Neural cell (in vitro differentiated cells): ENCODE measurements around the gene RAMP3. TPM values are rescaled to one million over a fixed set of nuclear protein-coding genes. Genes with fewer than 3 reads are reported as not detected.

ENCODE experiments used
- H2AFZ ChIP-seq: fragments of 200-600, 300-800 bp; sonication (generic), shearing (Covaris generic); 2 replicates; pipeline ENCODE4 v1.6.0; 2014; ENCODE audit warnings: low read depth, mild to moderate bottlenecking, antibody characterized with exemption, low read length, moderate library complexity
- H3F3A ChIP-seq: fragments of 200-600 bp; shearing (Covaris generic); 2 replicates; pipeline ENCODE4 v1.6.1; 2016; ENCODE audit warnings: mild to moderate bottlenecking, moderate library complexity, mixed read lengths, antibody characterized with exemption, low read length; ENCODE audit not compliant: insufficient read depth, poor library complexity, severe bottlenecking
- H3K27ac ChIP-seq: fragments of 200-600, 300-800 bp; sonication (generic), shearing (Covaris generic); 2 replicates; pipeline ENCODE4 v1.5.1; 2014; ENCODE audit warnings: mild to moderate bottlenecking, low read length, moderate library complexity
- H3K27me3 ChIP-seq: fragments of 300-800, 200-600 bp; sonication (generic), shearing (Covaris generic); 2 replicates; pipeline ENCODE4 v1.6.0; 2014; ENCODE audit warnings: mild to moderate bottlenecking, low read depth, low read length, moderate library complexity; ENCODE audit not compliant: insufficient read depth
- H3K36me3 ChIP-seq: fragments of 300-800, 200-600 bp; sonication (generic), shearing (Covaris generic); 2 replicates; pipeline ENCODE4 v1.5.1; 2014; ENCODE audit warnings: mild to moderate bottlenecking, antibody characterized with exemption, low read length, moderate library complexity; ENCODE audit not compliant: insufficient read depth
- H3K4me2 ChIP-seq: fragments of 300-800, 200-600 bp; sonication (generic), shearing (Covaris generic); 2 replicates; pipeline ENCODE4 v1.6.0; 2014; ENCODE audit warnings: mild to moderate bottlenecking, low read length
- H3K4me3 ChIP-seq: fragments of 300-800, 200-600 bp; sonication (generic), shearing (Covaris generic); 2 replicates; pipeline ENCODE4 v1.5.1; 2014; ENCODE audit warnings: mild to moderate bottlenecking, low read length, moderate library complexity
- H3K79me2 ChIP-seq: fragments of 200-600 bp; shearing (Covaris generic); replicated peaks from 2 replicates; pipeline ENCODE4 v1.6.0; 2014; ENCODE audit warnings: mild to moderate bottlenecking, low read length, moderate library complexity; ENCODE audit not compliant: insufficient read depth
- H3K9ac ChIP-seq: fragments of 300-800, 200-600 bp; sonication (generic), shearing (Covaris generic); 2 replicates; pipeline ENCODE4 v1.6.1; 2016; ENCODE audit warnings: mild to moderate bottlenecking, low read length, mixed read lengths
- H3K9me2 ChIP-seq: fragments of 200-600 bp; shearing (Covaris generic); 2 replicates; pipeline ENCODE4 v1.6.1; 2016; ENCODE audit warnings: mild to moderate bottlenecking, low read length, mixed read lengths; ENCODE audit not compliant: insufficient read depth
- H3K9me3 ChIP-seq: fragments of 200-600, 300-800 bp; sonication (generic), shearing (Covaris generic); 2 replicates; pipeline ENCODE4 v1.6.1; 2016; ENCODE audit warnings: mild to moderate bottlenecking, mixed run types, low read length, moderate library complexity, mixed read lengths
- H4K20me1 ChIP-seq: fragments of 200-600 bp; shearing (Covaris generic); 2 replicates; pipeline ENCODE4 v1.6.1; 2016; ENCODE audit warnings: mild to moderate bottlenecking, mixed run types; ENCODE audit not compliant: insufficient read depth
- EP300 ChIP-seq: fragments of 450-650 bp; conservative IDR thresholded peaks from 2 replicates; pipeline ENCODE4 v1.6.1; 2014; ENCODE audit warnings: antibody characterized with exemption, mild to moderate bottlenecking, moderate library complexity; ENCODE audit not compliant: poor library complexity, severe bottlenecking
- EZH2 ChIP-seq: fragments of 200-600, 300-800 bp; shearing (Covaris generic), sonication (generic); IDR thresholded peaks from 2 replicates; pipeline ENCODE4 v1.6.1; 2014; ENCODE audit warnings: antibody characterized with exemption, low read length, borderline replicate concordance, mild to moderate bottlenecking; ENCODE audit not compliant: insufficient read depth, poor library complexity, severe bottlenecking
- MXI1 ChIP-seq: fragments of 450-650 bp; conservative IDR thresholded peaks from 2 replicates; pipeline ENCODE4 v1.6.1; 2014; ENCODE audit warnings: antibody characterized with exemption, mild to moderate bottlenecking; ENCODE audit not compliant: poor library complexity, severe bottlenecking
- POLR2AphosphoS5 ChIP-seq: IDR thresholded peaks from 2 replicates; pipeline ENCODE4 v1.6.1; 2012
- RAD21 ChIP-seq: fragments of 450-650 bp; conservative IDR thresholded peaks from 2 replicates; pipeline ENCODE4 v1.6.1; 2014; ENCODE audit warnings: antibody characterized with exemption, mild to moderate bottlenecking, moderate library complexity
- SMC3 ChIP-seq: fragments of 450-650 bp; conservative IDR thresholded peaks from 2 replicates; pipeline ENCODE4 v1.6.1; 2014; ENCODE audit warnings: antibody characterized with exemption, mild to moderate bottlenecking, moderate library complexity; ENCODE audit not compliant: poor library complexity
- TAF1 ChIP-seq: IDR thresholded peaks from 2 replicates; pipeline ENCODE4 v1.6.1; 2012; ENCODE audit warnings: low read depth
- polyA plus RNA-seq: library from polyadenylated mRNA; depleted of rRNA; stranded (reverse); fragments of >200 nt; gene quantifications from 2 replicates; pipeline ENCODE4 v1.2.3, GENCODE V29; 2014
- TF ChIP-seq, protein P1 (sequence below): IDR thresholded peaks from 2 replicates; pipeline ENCODE4 v1.6.1; 2012; ENCODE audit warnings: borderline replicate concordance
- TF ChIP-seq, protein P2 (sequence below): fragments of 450-650 bp; IDR thresholded peaks from 2 replicates; pipeline ENCODE4 v1.5.1; 2014; ENCODE audit warnings: antibody characterized with exemption, mild to moderate bottlenecking, moderate library complexity; ENCODE audit not compliant: poor library complexity, severe bottlenecking

Gene RAMP3
- polyA plus RNA-seq, 1 donor from 2014 or later, result not detected

DNA sequence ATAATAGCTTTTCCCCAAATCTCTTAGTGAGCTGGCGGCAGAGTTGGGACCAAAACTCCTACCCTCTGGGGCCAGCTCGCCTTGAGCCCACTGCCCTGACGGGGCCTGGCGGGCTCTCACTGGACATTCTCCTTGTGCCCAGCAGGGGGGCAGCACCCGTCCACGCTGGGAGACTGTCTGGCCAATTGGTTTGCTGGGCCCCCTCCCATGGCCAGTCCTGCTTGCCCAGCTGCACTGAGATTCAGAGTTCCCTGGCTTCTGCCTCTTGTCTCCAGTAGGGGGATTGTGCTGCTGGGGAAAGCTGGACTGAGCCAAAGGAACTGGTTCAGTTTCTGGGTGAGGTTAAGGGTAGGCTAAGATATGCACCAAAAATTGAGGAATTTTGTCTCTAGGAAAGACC is 59.8 kb downstream of the RAMP3 start:
- H3K36me3 ChIP-seq, result no peaks in the 10 kb centered on the region
- no peak overlapping the region for H3K4me2 ChIP-seq
- no peaks in the 10 kb centered on the region for H3K9me2 ChIP-seq
- no peak overlapping the region for H3K4me3 ChIP-seq
- H3K27me3 ChIP-seq, result no peaks in the 10 kb centered on the region
- no peak overlapping the region for H2AFZ ChIP-seq
- H4K20me1 ChIP-seq, result no peaks in the 10 kb centered on the region
- H3K79me2 ChIP-seq, result no peaks in the 10 kb centered on the region
- H3K9me3 ChIP-seq, result no peaks in the 10 kb centered on the region
- TF ChIP-seq TAF1 (no peak), SMC3 (no peak), POLR2AphosphoS5 (no peak), EP300 (no peak), EZH2 (no peak)
- TF ChIP-seq, protein P1, sequence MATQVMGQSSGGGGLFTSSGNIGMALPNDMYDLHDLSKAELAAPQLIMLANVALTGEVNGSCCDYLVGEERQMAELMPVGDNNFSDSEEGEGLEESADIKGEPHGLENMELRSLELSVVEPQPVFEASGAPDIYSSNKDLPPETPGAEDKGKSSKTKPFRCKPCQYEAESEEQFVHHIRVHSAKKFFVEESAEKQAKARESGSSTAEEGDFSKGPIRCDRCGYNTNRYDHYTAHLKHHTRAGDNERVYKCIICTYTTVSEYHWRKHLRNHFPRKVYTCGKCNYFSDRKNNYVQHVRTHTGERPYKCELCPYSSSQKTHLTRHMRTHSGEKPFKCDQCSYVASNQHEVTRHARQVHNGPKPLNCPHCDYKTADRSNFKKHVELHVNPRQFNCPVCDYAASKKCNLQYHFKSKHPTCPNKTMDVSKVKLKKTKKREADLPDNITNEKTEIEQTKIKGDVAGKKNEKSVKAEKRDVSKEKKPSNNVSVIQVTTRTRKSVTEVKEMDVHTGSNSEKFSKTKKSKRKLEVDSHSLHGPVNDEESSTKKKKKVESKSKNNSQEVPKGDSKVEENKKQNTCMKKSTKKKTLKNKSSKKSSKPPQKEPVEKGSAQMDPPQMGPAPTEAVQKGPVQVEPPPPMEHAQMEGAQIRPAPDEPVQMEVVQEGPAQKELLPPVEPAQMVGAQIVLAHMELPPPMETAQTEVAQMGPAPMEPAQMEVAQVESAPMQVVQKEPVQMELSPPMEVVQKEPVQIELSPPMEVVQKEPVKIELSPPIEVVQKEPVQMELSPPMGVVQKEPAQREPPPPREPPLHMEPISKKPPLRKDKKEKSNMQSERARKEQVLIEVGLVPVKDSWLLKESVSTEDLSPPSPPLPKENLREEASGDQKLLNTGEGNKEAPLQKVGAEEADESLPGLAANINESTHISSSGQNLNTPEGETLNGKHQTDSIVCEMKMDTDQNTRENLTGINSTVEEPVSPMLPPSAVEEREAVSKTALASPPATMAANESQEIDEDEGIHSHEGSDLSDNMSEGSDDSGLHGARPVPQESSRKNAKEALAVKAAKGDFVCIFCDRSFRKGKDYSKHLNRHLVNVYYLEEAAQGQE, result no peak
- H3F3A ChIP-seq, result no peaks in the 10 kb centered on the region
- H3K9ac ChIP-seq, result no peak overlapping the region
- no peak overlapping the region for H3K27ac ChIP-seq

DNA sequence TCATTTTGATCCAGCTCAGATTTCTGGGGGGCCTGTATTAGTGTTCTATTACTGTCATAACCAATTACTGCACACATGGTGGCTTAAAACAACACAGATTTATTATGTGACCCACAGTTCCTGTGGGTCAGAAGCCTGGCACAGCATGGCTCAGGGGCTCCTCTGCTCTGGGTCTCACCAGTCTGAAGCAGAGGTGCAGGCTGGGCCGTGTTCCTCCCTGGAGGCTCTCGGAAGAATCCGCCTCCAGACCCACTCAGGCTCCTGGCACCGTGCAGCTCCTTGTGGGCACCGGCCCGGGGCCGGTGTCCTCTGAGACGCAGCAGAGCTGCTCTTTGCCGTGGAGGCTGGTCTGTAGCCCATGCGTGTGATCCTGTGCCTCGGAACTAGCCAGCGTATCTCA is 61.5 kb downstream of the RAMP3 start:
- Histone ChIP-seq H2AFZ (no peak overlapping the region), H3F3A (no peaks in the 10 kb centered on the region), H3K27me3 (no peaks in the 10 kb centered on the region), H3K27ac (no peak overlapping the region), H4K20me1 (no peaks in the 10 kb centered on the region), H3K4me3 (no peak overlapping the region), H3K36me3 (no peaks in the 10 kb centered on the region), H3K9ac (no peak overlapping the region), H3K4me2 (no peak overlapping the region), H3K9me3 (no peaks in the 10 kb centered on the region), H3K9me2 (no peaks in the 10 kb centered on the region), H3K79me2 (no peaks in the 10 kb centered on the region)
- TF ChIP-seq SMC3 (no peak), POLR2AphosphoS5 (no peak)

DNA sequence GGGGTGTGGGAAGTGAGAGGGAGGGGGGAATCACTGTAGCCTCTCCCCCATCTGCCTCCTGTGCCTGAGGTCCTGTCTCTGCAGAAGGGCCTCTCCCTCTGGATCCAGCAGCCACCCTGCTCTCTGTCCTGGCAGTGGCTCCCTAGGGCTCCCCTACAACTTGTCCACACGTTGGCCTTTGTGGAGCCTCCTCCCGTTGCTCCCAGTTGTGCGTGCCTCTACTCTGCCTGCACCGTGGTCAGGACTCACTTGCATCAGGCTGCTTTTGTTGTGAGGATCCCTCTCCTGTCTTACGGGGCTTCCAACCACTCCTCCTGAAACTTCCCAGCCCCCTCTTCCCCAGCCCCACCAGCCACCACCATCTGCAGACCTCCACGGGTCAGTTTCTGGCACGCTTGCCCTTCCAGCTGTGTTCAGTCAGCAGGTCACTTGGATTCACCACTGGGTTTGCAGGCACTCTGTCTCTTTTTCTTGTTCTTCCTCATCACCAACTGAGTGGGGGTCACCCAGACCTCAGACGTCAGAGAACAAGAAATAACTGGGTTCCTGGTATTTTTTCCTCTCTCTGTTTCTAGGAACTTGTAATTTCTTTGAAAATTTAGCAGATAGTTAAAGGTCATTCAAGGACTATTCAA is 62.3 kb downstream of the RAMP3 start:
- Histone ChIP-seq H2AFZ (no peak overlapping the region), H3K9me2 (no peaks in the 10 kb centered on the region), H3K27me3 (no peaks in the 10 kb centered on the region), H3K4me2 (peak overlapping the region; percentile 7), H3K9ac (no peak overlapping the region), H3K9me3 (no peaks in the 10 kb centered on the region), H3K4me3 (no peak overlapping the region), H4K20me1 (no peaks in the 10 kb centered on the region), H3F3A (no peaks in the 10 kb centered on the region), H3K27ac (no peak overlapping the region), H3K36me3 (no peaks in the 10 kb centered on the region), H3K79me2 (no peaks in the 10 kb centered on the region)
- TF ChIP-seq TAF1 (no peak), MXI1 (no peak), POLR2AphosphoS5 (no peak), SMC3 (no peak), EP300 (no peak), RAD21 (no peak), EZH2 (no peak)
- TF ChIP-seq, protein P1, result no peak
- TF ChIP-seq, protein P2, sequence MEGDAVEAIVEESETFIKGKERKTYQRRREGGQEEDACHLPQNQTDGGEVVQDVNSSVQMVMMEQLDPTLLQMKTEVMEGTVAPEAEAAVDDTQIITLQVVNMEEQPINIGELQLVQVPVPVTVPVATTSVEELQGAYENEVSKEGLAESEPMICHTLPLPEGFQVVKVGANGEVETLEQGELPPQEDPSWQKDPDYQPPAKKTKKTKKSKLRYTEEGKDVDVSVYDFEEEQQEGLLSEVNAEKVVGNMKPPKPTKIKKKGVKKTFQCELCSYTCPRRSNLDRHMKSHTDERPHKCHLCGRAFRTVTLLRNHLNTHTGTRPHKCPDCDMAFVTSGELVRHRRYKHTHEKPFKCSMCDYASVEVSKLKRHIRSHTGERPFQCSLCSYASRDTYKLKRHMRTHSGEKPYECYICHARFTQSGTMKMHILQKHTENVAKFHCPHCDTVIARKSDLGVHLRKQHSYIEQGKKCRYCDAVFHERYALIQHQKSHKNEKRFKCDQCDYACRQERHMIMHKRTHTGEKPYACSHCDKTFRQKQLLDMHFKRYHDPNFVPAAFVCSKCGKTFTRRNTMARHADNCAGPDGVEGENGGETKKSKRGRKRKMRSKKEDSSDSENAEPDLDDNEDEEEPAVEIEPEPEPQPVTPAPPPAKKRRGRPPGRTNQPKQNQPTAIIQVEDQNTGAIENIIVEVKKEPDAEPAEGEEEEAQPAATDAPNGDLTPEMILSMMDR, result no peak
